ENCODE results near the gene SLC13A1.

SLC13A1 gene

DNA sequence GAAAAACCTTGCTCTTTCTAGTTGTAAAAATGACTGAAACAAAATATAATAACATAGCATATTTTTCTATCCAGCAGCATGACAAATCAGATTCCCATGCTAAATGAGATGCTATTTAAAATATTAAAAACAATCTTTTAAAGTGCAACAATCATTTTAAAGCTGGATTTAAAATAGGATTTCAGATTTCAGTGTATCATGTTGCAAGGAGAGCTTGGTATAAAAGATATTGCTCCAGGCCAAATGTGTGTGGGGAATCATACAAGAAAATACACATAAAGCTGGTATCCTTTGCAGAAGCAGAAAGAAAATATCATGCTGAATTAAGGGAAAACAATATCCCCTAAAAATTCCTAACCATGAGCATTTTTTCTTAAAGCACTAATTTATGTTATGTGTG is 42.2 kb downstream of the SLC13A1 start:
- no peaks in the 10 kb centered on the region for H3K9me3 ChIP-seq (ENCODE audit: control insufficient read depth, low read length)
- H3K36me3 ChIP-seq (ENCODE audit: control insufficient read depth, insufficient read depth, low read length): no peaks in the 10 kb centered on the region
- H3K4me3 ChIP-seq (ENCODE audit: insufficient read depth, low read depth, low read length): no peak overlapping the region
- no peaks in the 10 kb centered on the region for H3K4me1 ChIP-seq (ENCODE audit: control insufficient read depth, insufficient read depth, low read length)
- no peaks in the 10 kb centered on the region for H3K27me3 ChIP-seq (ENCODE audit: control insufficient read depth, insufficient read depth, low read length, poor library complexity, severe bottlenecking)
- H3K27ac ChIP-seq (ENCODE audit: insufficient read depth, low read depth, low read length, poor library complexity, severe bottlenecking): no peak overlapping the region

DNA sequence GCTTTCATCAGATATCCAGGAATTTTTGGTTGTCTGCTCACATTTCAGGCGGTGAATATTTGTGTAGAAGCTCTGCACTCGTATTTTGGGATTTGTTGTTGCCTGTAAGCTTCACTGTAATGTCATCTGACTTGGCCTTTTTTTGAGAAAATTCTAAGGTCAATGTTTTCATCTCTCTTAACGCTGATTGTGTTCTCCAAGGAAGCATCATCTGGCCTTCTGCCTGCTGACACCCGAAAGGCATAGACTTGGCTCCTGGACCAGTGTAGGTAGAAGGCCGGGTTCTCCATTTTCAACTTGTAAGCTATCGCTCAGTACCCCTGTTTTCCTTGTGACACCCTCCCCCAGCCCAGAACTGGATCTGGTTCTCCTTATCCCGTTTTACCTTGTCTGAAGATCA is 44.2 kb downstream of the SLC13A1 start:
- H3K9me3 ChIP-seq (ENCODE audit: control insufficient read depth, low read length): no peaks in the 10 kb centered on the region
- H3K27me3 ChIP-seq (ENCODE audit: control insufficient read depth, insufficient read depth, low read length, poor library complexity, severe bottlenecking): no peaks in the 10 kb centered on the region
- no peak overlapping the region for H3K27ac ChIP-seq (ENCODE audit: insufficient read depth, low read depth, low read length, poor library complexity, severe bottlenecking)
- WGBS, 2 experiments: 92 to 97% methylated on average over 6 to 7 of the region's 7 CpGs
- H3K4me3 ChIP-seq (ENCODE audit: insufficient read depth, low read depth, low read length): no peak overlapping the region
- no peaks in the 10 kb centered on the region for H3K4me1 ChIP-seq (ENCODE audit: control insufficient read depth, insufficient read depth, low read length)
- no peaks in the 10 kb centered on the region for H3K36me3 ChIP-seq (ENCODE audit: control insufficient read depth, insufficient read depth, low read length)

DNA sequence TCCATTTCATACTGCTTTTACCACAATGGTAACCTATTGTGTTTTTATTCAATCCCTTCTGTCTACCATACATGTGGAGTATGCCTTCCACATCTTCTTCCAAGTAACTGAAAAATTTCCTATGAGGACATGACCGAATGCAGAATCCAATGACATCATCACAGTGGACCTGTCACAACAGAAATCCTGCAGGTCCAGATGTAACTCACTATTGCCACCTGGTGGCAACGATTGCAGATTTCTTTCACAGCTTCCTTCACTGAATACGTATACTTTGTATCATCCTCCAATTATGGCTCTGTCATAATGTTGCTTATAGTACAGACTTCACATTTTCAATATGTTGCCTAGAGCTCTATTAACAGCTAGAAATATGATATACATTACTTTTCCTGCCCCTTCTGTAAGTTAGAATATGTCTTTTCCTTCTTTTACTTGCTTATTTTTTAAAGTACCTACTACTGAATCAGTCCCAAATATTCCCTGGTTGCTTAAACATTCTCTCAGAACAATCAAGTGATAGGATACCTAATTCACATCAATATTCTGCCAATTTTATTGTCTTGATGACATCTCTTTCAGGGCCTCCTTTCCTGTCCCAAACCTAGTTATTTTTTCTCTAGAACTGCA is 45.4 kb downstream of the SLC13A1 start:
- no peaks in the 10 kb centered on the region for H3K9me3 ChIP-seq (ENCODE audit: control insufficient read depth, low read length)
- H3K4me3 ChIP-seq (ENCODE audit: insufficient read depth, low read depth, low read length): no peak overlapping the region
- WGBS, 2 experiments: 8 to 17% methylated on average over 3 of the region's 3 CpGs
- H3K4me1 ChIP-seq (ENCODE audit: control insufficient read depth, insufficient read depth, low read length): no peaks in the 10 kb centered on the region
- no peaks in the 10 kb centered on the region for H3K36me3 ChIP-seq (ENCODE audit: control insufficient read depth, insufficient read depth, low read length)
- H3K27ac ChIP-seq (ENCODE audit: insufficient read depth, low read depth, low read length, poor library complexity, severe bottlenecking): no peak overlapping the region
- H3K27me3 ChIP-seq (ENCODE audit: control insufficient read depth, insufficient read depth, low read length, poor library complexity, severe bottlenecking): no peaks in the 10 kb centered on the region

DNA sequence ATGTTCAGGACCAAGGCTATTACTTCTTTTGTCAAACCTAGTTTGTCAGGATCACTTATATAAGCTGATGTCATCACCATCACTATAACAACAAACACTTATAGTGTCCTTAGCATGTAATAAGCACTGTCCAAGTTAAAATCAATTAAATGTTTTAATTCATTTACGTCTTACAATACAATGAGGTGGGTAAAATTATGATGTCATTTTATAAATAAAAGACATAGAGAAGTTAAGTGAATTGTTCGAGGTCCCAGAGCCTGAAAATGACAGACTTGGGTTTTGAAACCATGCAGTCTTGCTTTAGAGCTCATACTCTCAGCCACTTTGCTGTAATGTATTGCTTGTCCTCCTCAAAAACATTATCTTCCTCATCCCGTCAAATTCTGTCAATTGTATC is 48.3 kb downstream of the SLC13A1 start:
- H3K4me3 ChIP-seq (ENCODE audit: insufficient read depth, low read depth, low read length): no peak overlapping the region
- WGBS, 2 experiments: 92 to 94% methylated on average over 2 to 3 of the region's 3 CpGs
- no peaks in the 10 kb centered on the region for H3K9me3 ChIP-seq (ENCODE audit: control insufficient read depth, low read length)
- H3K27me3 ChIP-seq (ENCODE audit: control insufficient read depth, insufficient read depth, low read length, poor library complexity, severe bottlenecking): no peaks in the 10 kb centered on the region
- no peak overlapping the region for H3K27ac ChIP-seq (ENCODE audit: insufficient read depth, low read depth, low read length, poor library complexity, severe bottlenecking)
- H3K4me1 ChIP-seq (ENCODE audit: control insufficient read depth, insufficient read depth, low read length): no peaks in the 10 kb centered on the region
- H3K36me3 ChIP-seq (ENCODE audit: control insufficient read depth, insufficient read depth, low read length): no peaks in the 10 kb centered on the region

DNA sequence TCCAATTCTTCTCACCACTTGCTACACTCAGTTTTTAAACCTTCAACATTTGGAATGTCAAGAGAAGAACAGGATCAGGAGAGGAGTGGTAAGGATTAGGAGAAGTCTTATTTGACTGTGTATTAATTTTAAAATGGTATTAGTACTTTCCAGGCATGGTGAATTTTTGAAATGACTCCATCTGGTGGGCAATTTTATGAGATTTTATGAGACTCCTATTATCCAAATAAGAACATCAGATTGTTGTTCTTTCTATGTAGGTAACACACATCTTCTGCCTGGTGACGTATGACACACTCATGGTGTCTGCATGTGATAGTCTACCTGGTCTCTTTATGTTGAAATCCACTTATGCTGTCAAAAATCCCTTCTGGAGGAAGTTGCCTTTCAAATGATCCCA is 51.0 kb downstream of the SLC13A1 start:
- 94 to 97% methylated on average over 1 of the region's 1 CpG for WGBS, 2 experiments
- Histone ChIP-seq H3K36me3 (ENCODE audit: control insufficient read depth, insufficient read depth, low read length) (no peaks in the 10 kb centered on the region), H3K27me3 (ENCODE audit: control insufficient read depth, insufficient read depth, low read length, poor library complexity, severe bottlenecking) (no peaks in the 10 kb centered on the region), H3K9me3 (ENCODE audit: control insufficient read depth, low read length) (no peaks in the 10 kb centered on the region), H3K4me3 (ENCODE audit: insufficient read depth, low read depth, low read length) (no peak overlapping the region), H3K4me1 (ENCODE audit: control insufficient read depth, insufficient read depth, low read length) (no peaks in the 10 kb centered on the region), H3K27ac (ENCODE audit: insufficient read depth, low read depth, low read length, poor library complexity, severe bottlenecking) (no peak overlapping the region)

DNA sequence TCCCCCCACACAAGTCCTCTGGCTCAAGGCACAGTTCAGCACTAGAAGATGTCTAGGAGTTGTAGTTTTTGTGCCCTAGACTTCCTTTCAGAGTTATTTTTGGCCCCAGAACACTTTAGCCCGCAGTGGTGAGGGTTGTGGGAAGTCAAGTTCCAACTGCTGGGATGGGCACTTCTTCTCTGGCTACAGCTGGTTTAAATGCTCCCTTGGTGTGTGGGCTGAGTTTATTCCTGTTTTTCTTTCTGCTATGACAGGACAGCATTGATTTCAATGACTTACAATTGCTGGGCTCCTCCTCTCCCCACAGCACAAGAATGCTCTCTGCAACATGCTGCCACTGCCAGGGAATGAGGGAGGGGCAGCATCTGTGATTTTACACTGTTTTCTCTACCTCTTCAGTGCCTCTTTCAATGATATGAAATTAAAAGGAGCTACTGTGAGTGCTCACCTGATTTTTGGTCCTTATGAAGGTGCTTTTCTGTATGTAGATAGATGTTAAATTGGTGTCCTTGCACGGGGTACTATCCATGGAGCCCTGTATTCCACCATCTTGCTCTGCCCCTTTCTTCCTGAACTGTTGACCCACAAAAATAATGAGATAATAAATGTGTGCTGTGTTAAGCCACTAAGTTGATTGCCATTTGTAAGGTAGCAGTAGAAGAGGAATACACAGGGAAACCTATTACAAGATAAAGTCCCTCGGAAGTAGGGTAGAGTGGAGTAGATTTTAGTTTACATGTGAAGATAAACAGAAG is 56.3 kb downstream of the SLC13A1 start:
- Histone ChIP-seq H3K9me3 (ENCODE audit: control insufficient read depth, low read length) (no peaks in the 10 kb centered on the region), H3K4me3 (ENCODE audit: insufficient read depth, low read depth, low read length) (no peak overlapping the region), H3K27ac (ENCODE audit: insufficient read depth, low read depth, low read length, poor library complexity, severe bottlenecking) (no peak overlapping the region), H3K27me3 (ENCODE audit: control insufficient read depth, insufficient read depth, low read length, poor library complexity, severe bottlenecking) (no peaks in the 10 kb centered on the region), H3K36me3 (ENCODE audit: control insufficient read depth, insufficient read depth, low read length) (no peaks in the 10 kb centered on the region), H3K4me1 (ENCODE audit: control insufficient read depth, insufficient read depth, low read length) (no peaks in the 10 kb centered on the region)
- 93 to 97% methylated on average over 3 of the region's 3 CpGs for WGBS, 2 experiments

DNA sequence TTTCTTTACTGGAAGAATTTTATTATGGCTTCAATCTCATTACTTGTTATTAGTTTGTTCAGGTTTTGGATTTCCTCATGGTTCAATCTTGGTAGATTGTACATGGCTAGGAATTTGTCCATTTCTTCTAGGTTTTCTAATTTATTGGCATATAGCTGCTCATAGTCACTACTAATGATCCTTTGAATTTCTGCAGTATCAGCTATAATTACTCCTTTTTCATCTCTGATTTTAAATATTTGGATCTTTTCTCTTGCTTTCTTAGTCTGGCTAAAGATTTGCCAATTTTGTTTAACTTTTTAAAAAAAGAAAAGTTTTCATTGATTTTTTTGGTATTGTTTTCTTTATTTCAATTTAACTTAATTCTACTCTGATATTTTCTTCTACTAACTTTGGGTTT is 59.2 kb downstream of the SLC13A1 start:
- no peak overlapping the region for H3K27ac ChIP-seq (ENCODE audit: insufficient read depth, low read depth, low read length, poor library complexity, severe bottlenecking)
- H3K36me3 ChIP-seq (ENCODE audit: control insufficient read depth, insufficient read depth, low read length): no peaks in the 10 kb centered on the region
- H3K27me3 ChIP-seq (ENCODE audit: control insufficient read depth, insufficient read depth, low read length, poor library complexity, severe bottlenecking): no peaks in the 10 kb centered on the region
- H3K4me1 ChIP-seq (ENCODE audit: control insufficient read depth, insufficient read depth, low read length): no peaks in the 10 kb centered on the region
- no peaks in the 10 kb centered on the region for H3K9me3 ChIP-seq (ENCODE audit: control insufficient read depth, low read length)
- no peak overlapping the region for H3K4me3 ChIP-seq (ENCODE audit: insufficient read depth, low read depth, low read length)

DNA sequence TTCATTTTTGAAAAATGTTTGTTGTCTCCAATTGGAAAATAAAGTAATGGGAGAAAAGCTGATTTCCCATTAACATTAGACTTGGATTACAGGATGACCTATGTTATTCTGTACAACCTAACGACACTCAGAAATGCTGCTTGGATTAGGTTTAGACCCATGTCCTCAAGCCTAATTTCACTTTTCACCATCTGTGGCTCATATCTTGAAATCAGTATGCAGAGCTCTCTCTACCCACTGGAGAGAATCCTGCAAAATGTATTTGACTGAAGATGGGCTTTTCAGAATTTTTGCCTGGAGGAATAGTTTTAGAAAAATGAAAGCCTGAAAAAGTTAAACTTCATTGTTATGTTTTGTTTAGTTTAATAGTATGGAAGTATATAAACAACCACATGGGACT is 63.8 kb downstream of the SLC13A1 start:
- Histone ChIP-seq H3K4me1 (ENCODE audit: control insufficient read depth, insufficient read depth, low read length) (no peaks in the 10 kb centered on the region), H3K27me3 (ENCODE audit: control insufficient read depth, insufficient read depth, low read length, poor library complexity, severe bottlenecking) (no peaks in the 10 kb centered on the region), H3K4me3 (ENCODE audit: insufficient read depth, low read depth, low read length) (no peak overlapping the region), H3K9me3 (ENCODE audit: control insufficient read depth, low read length) (no peaks in the 10 kb centered on the region), H3K27ac (ENCODE audit: insufficient read depth, low read depth, low read length, poor library complexity, severe bottlenecking) (no peak overlapping the region), H3K36me3 (ENCODE audit: control insufficient read depth, insufficient read depth, low read length) (no peaks in the 10 kb centered on the region)
- 97 to 100% methylated on average over 1 of the region's 1 CpG for WGBS, 2 experiments

DNA sequence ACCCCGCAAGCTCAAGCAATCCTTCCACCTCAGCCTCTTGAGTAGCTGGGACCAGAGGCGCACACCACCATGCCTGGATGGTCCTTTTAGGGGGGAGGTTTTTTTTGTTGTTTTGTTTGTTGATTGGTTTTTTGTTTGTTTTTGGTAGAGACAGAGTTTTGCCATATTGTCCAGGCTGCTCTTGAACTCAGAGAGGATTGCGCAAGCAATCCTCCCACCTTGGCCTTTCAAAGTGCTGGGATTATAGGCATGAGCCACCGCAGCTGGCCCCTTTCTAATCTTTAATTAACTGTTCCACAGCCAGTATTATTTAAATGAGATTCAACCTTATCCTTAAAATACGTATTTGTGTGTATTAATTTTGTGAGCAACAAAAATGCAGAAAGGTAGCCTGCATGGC is 65.8 kb downstream of the SLC13A1 start:
- 90 to 96% methylated on average over 4 to 5 of the region's 5 CpGs for WGBS, 2 experiments
- no peaks in the 10 kb centered on the region for H3K9me3 ChIP-seq (ENCODE audit: control insufficient read depth, low read length)
- H3K4me1 ChIP-seq (ENCODE audit: control insufficient read depth, insufficient read depth, low read length): no peaks in the 10 kb centered on the region

DNA sequence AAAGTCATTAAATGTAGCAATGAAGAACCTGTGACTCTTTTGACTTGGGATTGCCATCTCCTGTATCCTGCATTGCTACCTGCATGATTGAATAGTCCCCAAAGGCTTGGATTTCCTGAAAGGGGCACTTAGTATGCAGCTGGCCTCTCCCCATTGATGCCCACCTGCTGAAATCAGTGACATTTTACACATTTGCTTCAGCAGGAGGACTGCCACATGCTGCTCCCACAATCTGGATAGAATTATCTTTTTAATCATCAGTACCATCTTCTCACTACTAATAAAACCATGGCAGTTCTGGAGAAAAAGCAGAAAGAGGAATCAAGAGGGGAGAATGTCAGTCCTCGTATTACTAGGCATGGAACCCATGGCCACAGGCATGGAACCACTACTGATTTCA is 67.8 kb downstream of the SLC13A1 start:
- no peaks in the 10 kb centered on the region for H3K9me3 ChIP-seq (ENCODE audit: control insufficient read depth, low read length)
- 75 to 90% methylated on average over 1 of the region's 1 CpG for WGBS, 2 experiments
- H3K4me1 ChIP-seq (ENCODE audit: control insufficient read depth, insufficient read depth, low read length): no peaks in the 10 kb centered on the region
- H3K36me3 ChIP-seq (ENCODE audit: control insufficient read depth, insufficient read depth, low read length): no peaks in the 10 kb centered on the region
- H3K4me3 ChIP-seq (ENCODE audit: insufficient read depth, low read depth, low read length): no peak overlapping the region
- H3K27me3 ChIP-seq (ENCODE audit: control insufficient read depth, insufficient read depth, low read length, poor library complexity, severe bottlenecking): no peaks in the 10 kb centered on the region
- no peak overlapping the region for H3K27ac ChIP-seq (ENCODE audit: insufficient read depth, low read depth, low read length, poor library complexity, severe bottlenecking)

More for the DNA sequence above, 65.8 kb downstream of the SLC13A1 start:
- H3K27ac ChIP-seq (ENCODE audit: insufficient read depth, low read depth, low read length, poor library complexity, severe bottlenecking): no peak overlapping the region
- H3K4me3 ChIP-seq (ENCODE audit: insufficient read depth, low read depth, low read length): no peak overlapping the region
- H3K36me3 ChIP-seq (ENCODE audit: control insufficient read depth, insufficient read depth, low read length): no peaks in the 10 kb centered on the region
- no peaks in the 10 kb centered on the region for H3K27me3 ChIP-seq (ENCODE audit: control insufficient read depth, insufficient read depth, low read length, poor library complexity, severe bottlenecking)

Measured in ectodermal cell (in vitro differentiated cells).